Stimulated activated CD4-positive, alpha-beta T cell treated with anti-CD3 and anti-CD28 coated beads, Interleukin-4, amount 100 ng/mL, for 1 hour (primary cell): ENCODE results near the gene ECD.
"Not testable (repeated sequence)": the region's sequence is repeated elsewhere in the genome, so short reads cannot be mapped to it uniquely, and the experiment has no call there.

Experiments
- DNase-seq: peaks from one replicate; pipeline ENCODE4 v3.0.0-alpha.2; 2020

The ECD gene

DNA sequence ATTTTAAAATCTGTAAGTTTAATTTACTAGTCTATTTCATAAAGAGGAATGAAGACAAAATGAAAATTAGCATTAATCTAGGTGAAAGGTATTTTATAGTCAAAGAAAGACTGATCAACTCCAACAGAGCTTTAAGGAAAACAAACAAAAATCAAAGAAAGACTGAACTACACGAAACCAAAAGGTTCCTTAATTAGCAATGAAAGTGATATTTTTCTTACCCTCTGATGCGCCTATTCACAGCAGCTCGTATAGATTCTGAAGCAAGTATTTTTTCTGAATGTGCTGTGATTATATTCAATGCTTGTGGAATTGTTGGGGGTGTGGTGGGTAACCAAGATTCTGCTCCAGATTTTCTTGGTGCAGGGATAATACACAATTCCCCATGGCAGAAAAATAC is 11.8 kb downstream of the ECD start:
- no peak for DNase-seq

DNA sequence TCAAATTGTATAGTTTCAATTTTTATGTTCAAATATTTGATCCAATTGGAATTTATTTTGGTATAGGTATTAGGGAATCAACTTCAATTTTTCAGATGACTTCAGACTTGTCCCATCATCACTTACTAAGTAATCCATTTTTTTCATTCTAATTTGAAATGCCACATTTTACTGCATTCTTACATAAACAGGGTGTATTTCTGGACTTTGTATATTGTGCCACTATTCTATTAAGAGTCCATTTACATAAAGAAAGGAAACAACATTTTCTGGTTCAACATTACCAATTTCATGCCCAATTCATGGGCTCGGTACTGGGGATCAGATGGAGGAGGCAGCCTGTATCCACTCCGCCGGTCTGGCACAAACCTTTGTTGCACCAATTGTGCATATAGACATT is 15.8 kb downstream of the ECD start:
- DNase-seq, result no peak

DNA sequence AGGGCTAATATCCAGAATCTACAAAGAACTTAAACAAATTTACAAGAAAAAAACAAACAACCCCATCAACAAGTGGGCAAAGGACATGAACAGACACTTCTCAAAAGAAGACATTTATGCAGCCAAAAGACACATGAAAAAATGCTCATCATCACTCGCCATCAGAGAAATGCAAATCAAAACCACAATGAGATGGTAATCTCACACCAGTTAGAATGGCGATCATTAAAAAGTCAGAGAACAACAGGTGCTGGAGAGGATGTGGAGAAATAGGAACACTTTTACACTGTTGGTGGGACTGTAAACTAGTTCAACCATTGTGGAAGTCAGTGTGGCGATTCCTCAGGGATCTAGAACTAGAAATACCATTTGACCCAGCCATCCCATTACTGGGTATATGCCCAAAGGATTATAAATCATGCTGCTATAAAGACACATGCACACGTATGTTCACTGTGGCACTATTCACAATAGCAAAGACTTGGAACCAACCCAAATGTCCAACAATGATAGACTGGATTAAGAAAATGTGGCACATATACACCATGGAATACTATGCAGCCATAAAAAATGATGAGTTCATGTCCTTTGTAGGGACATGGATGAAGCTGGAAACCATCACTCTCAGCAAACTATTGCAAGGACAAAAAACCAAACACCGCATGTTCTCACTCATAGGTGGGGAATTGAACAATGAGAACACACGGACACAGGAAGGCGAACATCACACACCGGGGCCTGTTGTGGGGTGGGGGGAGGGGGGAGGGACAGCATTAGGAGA is 17.0 kb downstream of the ECD start:
- not testable (repeated sequence) for DNase-seq

DNA sequence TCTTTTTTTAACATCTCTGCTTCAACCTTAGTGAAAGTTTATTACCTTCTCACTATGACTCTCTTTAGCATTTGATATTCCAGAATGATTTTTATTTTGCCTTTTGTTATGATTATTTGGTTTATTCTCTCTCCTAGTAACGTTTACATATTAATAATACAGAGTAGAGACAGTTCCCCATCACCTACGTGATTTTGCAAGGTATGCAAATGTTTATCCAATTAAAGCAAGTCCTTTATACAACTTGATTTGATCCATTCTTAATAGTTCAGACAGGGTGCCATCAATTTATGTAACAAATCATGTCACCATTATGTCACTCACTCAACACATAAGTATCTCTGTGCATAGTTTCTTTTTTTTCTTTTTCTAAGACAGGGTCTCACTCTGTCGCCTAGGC is 26.2 kb downstream of the ECD start:
- DNase-seq, result no peak

DNA sequence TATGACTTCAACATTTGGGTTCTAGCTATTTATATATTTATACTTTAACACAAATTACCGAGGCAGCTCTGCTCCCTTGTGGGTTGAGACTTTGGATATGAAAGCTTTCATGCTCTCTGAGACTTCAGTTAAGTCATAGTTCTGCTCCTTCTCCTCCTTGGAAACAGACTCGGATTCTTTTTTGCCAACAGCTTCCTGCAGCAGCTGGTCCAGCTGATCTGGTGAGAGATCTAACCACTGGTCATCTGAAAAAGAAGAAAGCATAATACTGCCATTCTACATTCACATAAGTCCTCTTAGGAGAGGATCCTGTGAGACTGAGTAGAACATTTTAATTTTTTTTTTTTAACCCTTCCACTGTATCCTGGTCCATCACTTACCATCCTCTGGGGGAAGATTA is 28.6 kb downstream of the ECD start:
- no peak for DNase-seq

DNA sequence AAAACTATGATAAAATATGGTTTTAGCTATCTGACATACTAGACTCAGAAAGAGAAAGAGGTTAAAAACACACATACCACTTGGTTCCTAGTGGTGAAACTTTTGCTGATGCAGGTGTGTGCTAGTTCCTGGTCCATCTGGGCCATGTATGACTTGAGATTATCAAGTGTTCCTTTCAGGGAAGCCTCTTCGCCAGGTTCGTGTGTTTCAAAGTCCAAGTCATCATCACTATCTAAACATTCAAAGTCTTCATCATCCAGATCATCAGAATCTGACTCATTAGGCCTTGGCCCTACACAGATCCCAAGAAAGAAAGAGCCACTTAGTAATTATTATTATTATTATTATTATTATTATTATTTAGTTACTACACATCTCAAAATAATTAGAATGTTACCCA is 31.2 kb downstream of the ECD start:
- DNase-seq, result no peak

DNA sequence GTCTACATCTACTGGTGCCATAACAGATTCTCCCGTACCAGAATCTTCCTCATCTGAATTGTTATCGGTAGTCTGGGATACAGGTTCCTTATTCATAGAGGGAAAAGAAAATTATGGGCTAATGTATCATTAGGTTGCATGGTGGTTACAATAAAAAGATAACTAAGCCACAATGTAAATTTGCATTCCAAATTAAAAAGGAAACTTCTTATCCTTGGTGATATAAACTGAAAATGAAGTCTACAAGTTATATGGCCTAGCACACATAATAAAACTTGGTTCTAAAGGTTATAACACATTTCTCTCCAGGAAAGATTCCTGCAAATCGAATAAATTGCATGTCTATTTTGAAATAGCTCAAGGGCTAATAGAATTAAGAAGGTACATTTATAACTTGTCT is 33.1 kb downstream of the ECD start:
- DNase-seq, result no peak

DNA sequence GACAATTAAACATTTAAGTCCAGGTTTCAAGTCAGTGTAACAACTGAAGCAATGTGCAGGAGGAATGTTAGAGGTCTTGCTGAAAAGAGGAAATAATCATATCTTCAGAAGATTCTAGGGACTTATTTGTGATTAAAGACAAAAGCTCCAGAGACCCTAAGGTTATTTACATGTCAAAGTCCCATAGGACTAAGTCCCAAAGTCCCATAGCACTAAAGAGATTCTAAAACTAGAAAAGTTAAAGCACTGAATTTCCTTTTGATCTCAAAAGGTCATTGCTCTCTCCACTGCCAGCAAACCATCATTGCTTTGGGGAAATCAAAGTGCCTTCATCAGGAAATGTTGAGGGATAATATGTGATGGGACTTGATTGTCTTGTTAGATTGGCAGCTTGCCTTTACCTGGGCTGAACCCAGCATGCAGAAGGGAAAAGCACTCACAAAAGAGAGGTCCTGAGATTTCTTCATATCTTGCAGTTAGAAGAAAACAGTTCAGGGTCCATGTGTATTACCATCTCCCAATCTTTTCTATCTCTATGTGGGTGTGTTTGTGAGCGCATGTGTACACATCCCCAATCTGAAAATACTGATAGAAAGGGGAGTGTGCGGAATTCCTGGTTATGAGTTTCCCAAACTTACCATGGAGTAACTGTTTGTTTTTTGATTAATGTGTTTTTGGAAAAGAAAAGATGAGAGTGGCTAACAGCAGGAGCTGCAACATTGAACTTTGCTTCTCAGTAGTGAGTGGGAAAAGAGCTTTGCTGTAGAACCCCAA is 35.7 kb downstream of the ECD start:
- no peak for DNase-seq

DNA sequence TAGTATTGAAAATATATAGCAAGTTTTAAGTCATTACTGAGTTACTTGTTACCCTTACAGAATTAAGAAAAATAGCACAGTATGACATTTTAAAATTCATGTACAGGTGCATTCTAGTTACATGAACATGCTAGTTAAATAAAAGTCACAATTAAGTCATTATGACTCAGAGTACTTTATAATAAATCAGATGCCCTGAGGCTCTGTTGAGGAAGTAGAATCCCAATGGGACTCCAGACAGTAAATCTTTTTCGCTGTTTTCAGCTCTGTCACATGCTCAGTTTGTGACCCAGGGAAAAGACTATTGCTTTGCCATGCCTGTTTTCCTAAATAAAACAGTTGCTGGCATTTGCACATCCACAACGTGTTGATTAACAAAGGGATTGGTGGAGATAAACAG is 36.5 kb downstream of the ECD start:
- DNase-seq, result no peak

DNA sequence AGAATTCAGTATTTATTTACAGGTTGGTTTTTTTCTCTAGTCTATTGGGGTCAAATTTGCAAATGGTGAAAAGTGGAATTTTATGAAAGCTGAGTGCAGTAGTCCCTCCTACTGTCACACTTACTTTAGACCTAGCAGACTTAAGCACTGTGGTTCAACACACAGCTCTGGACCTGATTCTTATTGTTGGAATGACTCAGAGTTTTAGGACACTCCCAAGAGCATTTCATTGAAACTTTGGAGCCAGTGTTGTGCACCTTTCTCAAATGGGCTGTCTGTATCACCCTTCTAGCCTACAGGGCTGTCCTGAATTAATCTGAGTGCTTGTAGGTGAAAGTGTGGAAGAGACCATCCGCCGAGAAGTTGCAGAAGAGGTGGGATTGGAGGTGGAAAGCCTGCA is 41.5 kb downstream of the ECD start:
- DNase-seq, result no peak

DNA sequence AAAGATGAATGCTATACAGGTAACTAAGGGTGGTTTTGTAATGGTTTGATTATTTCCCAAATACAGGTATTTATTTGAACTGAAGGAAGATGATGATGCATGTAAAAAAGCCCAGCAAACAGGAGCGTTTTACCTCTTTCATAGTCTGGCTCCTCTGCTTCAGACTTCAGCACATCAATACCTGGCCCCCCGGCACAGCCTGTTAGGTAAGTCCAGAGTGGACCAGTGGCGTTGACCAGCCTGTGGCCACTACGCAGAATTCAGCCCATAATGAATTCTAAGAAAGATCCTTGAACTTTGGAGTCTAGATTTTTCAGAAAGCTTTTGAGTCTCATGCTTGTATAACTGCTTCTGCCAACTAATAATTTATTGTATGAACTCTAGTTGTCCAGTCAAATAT is 47.9 kb downstream of the ECD start:
- DNase-seq, result no peak

DNA sequence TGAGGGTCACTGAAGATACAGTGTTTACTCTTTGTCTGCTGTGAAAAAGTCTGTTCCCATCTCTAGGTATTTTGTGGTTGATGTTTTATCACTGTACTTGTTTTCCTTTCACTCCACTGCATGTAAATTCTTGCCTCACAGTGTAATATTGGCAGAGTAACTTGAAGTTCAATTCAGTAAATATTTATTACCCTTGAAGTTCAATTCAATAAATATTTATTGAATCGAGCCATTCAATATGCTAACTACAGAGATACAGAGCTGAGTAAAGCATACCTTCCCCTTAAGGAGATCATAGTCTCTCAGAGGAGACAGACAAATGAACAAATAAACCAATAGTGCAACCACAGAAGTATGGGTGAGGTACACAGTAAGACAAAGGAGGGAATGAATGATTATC is 48.4 kb downstream of the ECD start:
- no peak for DNase-seq

DNA sequence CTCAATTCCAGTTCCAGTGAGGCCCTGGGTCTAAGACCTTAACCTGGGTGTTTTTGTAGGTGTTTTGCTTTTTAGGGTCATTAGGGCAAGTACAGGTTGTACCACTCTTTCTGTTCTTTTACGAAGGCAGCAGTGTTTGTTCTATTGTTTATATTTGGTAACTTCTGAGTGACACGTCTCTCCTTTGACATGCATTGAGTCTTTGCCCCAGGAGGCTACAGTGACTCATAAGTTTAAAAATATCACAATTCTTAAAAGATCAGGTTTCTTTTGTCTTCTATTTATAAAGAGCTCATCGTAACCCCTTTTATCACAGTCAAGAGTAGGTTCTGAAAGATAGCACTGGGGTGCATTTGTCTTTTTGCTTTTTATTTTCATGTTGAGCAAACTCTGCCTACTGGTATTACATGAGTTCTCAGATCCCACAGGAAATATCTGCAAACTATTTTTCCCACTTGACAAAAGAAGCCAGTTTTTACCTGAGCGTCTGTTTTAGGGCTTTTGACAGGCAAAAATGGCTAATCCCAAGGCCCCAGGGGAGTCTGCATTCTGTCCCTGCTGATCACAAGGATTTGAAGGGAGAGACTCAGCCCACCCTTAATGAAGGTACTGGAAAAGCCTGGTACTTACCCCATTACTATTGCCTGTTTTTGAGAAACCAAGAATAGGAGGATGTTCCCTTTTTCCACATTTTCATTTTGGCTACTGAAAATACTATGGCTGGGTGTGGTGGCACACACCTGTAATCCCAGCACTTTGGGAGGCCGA is 49.6 kb downstream of the ECD start:
- no peak for DNase-seq

DNA sequence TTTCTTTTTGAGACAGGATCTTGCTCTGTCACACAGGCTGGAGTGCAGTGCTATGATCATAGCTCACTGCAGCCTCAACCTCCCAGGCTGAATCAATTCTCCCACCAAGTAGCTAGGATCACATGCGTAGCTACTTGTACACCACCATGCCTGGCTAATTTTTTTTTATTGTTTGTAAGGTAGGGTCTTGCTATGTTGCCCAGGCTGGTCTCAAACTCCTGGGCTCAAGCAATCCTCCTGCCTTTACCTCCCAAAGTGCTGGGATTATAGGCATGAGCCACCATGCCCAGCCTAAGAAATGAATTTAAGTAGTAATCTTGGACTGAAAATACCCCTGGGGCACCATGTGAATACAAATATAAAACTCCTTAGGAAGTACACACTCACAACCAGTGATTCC is 51.8 kb downstream of the ECD start:
- DNase-seq, result no peak

DNA sequence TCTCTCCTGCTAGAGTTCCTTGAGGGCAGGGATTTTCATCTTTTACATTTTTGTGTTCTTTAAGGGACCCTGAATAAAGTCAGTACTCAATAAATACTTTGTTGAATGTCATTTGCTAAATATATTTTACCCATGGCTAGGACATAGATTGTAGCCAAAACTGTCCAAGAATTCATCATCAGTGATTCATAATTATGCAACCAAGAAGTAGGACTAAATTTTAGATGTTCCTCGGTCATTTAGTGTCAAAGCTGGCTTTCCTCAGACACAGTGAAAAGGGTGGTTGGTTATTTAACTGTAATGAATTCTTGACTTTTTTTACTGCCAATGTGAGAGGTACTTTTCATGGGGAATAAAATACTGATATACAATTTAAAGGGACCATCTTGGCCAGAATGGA is 54.3 kb downstream of the ECD start:
- no peak for DNase-seq

DNA sequence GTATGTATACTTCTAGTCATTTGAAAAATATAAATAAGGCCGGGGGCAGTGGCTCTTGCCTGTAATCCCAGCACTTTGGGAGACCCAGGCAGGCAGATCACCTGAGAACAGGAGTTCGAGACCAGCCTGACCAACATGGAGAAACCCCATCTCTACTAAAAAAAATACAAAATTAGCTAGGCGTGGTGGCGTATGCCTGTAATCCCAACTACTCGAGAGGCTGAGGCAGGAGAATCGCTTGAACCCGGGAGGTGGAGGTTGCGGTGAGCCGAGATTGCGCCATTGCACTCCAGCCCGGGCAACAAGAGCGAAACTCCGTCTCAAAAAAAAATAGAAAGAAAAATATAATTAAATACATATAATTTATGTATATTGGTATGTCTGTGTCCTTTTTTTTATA is 55.8 kb downstream of the ECD start:
- DNase-seq, result not testable (repeated sequence)

DNA sequence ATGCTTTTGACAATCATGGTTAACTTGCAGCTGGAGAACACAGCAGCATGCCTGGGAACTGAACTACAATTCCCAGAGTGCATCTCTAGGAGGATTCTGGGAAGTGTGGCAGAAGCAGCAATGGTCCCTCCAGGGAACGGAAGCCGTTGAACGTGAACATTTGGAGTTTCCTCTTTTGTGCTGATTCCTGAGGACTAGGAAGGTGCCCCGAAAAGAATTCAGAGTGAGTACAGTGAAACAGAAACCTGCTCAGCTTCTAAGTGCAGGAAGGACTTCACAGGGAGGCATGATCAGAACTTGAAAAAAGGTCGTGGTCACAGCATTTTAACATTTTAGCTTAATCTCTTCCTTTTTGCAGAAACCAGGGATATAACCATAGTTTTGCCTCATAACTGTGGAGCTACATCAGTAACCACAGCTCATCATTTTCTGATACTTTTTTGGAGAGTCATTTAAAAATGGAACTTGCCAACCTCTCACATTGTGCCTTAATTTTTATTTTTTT is 57.4 kb downstream of the ECD start, which contains the start of gene NUDT13:
NUDT13 (plus strand) TSS at position 111 of the 505 bp plus-strand sequence. CDS start 3,911 bp downstream, outside the sequence.
- DNase-seq, result peak; percentile 26

DNA sequence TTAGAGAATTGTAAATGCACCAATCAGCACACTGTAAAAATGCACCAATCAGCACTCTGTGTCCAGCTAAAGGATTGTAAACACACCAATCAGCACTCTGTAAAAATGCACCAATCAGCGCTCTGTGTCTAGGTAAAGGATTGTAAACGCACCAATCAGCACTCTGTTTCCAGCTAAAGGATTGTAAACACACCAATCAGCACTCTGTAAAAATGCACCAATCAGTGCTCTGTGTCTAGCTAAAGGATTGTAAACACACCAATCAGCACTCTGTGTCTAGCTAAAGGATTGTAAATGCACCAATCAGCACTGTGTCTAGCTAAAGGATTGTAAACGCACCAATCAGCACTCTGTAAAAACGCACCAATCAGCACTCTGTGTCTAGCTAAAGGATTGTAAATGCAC is 58.6 kb downstream of the ECD start:
- DNase-seq, result not testable (repeated sequence)

DNA sequence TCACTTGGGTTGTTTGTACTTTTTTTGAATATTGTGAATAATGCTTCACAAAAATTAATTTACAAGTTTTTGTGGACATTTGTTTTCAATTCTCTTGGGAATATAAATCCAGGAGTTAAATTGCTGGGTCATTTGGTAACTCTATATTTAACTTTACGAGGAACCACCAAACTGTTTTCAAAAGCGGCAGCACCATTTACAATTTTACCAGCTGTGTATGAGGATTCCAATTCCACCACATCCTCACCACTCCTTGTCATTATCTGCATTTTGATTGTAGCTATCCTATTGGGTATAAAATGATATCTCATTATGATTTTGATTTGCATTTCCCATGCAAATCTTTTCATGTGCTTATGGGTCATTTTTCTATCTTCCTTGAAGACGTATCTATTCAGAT is 61.5 kb downstream of the ECD start:
- no peak for DNase-seq

DNA sequence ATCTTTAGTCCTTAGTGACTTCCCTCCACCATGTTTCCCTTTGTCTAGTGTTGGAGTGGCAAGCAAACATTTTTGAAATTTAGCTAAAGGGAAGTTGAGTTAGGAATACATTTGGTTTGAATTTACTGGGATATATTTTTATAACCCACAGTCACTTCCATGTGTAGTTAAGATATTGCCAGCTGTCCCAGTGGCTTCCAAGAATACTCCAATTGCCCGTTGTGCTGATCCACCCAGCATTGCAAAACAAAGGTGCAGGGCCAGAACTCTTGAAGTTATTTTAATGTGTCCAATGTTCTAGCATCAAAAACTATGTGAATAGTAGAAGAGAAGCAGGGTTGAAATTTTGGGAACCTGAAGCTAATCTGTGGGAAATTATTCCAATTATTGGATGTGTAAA is 68.7 kb downstream of the ECD start:
- no peak for DNase-seq

DNA sequence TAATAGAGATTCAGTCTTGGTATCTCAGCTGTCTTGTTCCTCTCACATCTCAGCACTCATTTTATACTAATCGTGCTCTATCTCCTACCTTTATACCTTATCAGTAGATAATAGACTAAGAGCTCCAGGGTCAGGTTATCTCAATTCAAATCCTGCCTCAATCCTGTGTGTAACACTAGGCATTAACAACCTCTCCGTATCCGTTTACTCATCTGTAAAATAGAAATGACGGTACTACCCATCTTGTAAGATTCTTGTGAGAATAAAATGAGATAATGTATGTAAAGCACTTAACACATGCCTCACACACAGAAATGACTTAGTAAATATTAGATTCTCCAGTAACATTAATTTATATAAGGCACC is 70.5 kb downstream of the ECD start:
- no peak for DNase-seq

DNA sequence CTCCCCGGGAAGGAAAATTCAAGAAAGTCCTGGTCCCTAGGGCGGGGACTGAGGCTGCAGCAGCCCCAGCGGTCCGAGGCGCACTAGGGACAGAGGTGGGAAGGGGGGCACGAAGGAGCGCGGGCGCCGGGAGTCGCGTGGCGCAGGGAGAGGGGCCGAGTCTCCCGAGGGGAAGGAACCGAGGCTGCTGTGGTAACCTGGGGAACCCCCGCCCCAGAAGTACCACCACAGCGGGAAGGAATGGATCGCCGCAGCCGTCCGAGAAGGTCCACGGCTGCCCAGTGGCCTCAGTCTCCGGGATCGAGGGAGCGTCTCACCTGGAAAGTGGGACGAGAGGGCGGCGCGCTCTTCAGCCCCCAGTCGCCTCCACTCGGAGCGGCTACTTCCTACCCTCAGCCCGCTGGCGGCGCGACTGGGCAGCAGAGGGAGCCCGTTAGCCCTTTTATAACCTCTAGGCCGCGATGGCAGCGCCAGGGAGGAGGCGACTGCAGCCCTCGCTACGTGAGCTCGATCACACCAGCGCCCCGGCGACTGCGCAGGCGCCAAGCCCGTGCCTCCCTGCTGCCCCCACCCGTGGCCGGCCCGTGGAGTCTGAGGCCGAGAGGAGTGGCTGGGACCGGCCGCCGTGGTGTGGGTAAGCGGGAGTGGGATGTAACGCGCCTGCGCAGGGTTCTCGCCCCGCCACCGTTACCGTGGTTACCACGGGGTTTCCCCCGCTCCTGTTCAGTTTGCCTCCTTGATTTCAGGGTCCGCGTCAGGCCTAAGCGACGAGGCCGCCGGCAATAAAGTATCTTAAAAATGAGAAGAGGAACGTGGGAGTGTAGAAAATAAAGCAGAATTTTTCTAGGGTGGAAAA is 71.1 kb downstream of the ECD start, which contains the start of gene P4HA1:
P4HA1 (minus strand) TSS at position 418 of the 856 bp plus-strand sequence. CDS start 21,983 bp downstream, outside the sequence.
- DNase-seq, result peak; percentile 98
